B cell (primary cell): ENCODE measurements around the gene SMIM12. TPM values are rescaled to one million over a fixed set of nuclear protein-coding genes. Genes with fewer than 3 reads are reported as not detected.

ENCODE experiments used
- ATAC-seq: fragments of 200-7000 bp; cut with Tn5 transposase; one replicate; pipeline ENCODE4 v1.10.0; 2021; ENCODE audit warnings: low read depth, mild to moderate bottlenecking, moderate number of reproducible peaks, moderate library complexity
- CTCF ChIA-PET: fragments of 350-600 bp; sonication (Branson Sonifier 250); formaldehyde crosslinking; loops from one replicate; lab custom pipeline; 2021; ENCODE audit warnings: antibody characterized with exemption, inconsistent platforms; lab: Charles Lee
- POLR2A ChIA-PET: fragments of 350-600 bp; sonication (Branson Sonifier 250); formaldehyde crosslinking; loops from one replicate; lab custom pipeline; 2021; ENCODE audit warnings: antibody characterized with exemption; lab: Charles Lee
- DNase-seq: peaks from one replicate; pipeline ENCODE4 v3.0.0; 2013
- H2AFZ ChIP-seq: 2 replicates; pipeline ENCODE4 v1.6.1; 2012; ENCODE audit warnings: mild to moderate bottlenecking, low read depth, low read length; ENCODE audit not compliant: insufficient read depth, poor library complexity, severe bottlenecking
- H3K27ac ChIP-seq, 2 donors: 1 replicate in 1 of 2; 2 replicates in 1 of 2; pipeline ENCODE4 v1.5.1; 2012 to 2013; ENCODE audit warnings: low read length in 2 of 2, mild to moderate bottlenecking in 2 of 2, moderate library complexity in 1 of 2
- H3K27me3 ChIP-seq, 4 experiments: fragments of 200-600 bp in 1 of 4; sonication (generic) in 1 of 4; replicated peaks in 1 of 4; 1 replicate in 2 of 4; 2 replicates in 2 of 4; pipeline versions ENCODE4 v1.6.1 to v1.7.0; 2013 to 2016; ENCODE audit warnings: low read length in 3 of 4, mild to moderate bottlenecking in 2 of 4, mixed read lengths in 1 of 4, moderate library complexity in 1 of 4; ENCODE audit not compliant: insufficient read depth in 4 of 4, control insufficient read depth in 3 of 4; ENCODE audit errors: control extremely low read depth in 1 of 4
- H3K36me3 ChIP-seq, 2 experiments: replicated peaks in 1 of 2; 1 replicate in 1 of 2; 2 replicates in 1 of 2; pipeline versions ENCODE4 v1.6.1 to v1.7.1; 2013; ENCODE audit warnings: low read length in 1 of 2; ENCODE audit not compliant: insufficient read depth in 2 of 2, control insufficient read depth in 1 of 2; ENCODE audit errors: control extremely low read depth in 1 of 2, extremely low read depth in 1 of 2
- H3K4me1 ChIP-seq, 2 donors: fragments of 200-600 bp in 1 of 2; sonication (generic) in 1 of 2; 1 replicate in 1 of 2; 2 replicates in 1 of 2; pipeline versions ENCODE4 v1.5.1 to v1.6.1; 2013 to 2017; ENCODE audit warnings: low read length in 2 of 2; ENCODE audit not compliant: control insufficient read depth in 2 of 2, insufficient read depth in 2 of 2
- H3K4me2 ChIP-seq: replicated peaks from 2 replicates; pipeline ENCODE3; 2012; ENCODE audit warnings: mild to moderate bottlenecking, low read depth, low read length; ENCODE audit not compliant: poor library complexity, severe bottlenecking
- H3K4me3 ChIP-seq, 5 experiments: fragments of 200-600 bp in 1 of 5; sonication (generic) in 1 of 5; 1 replicate in 3 of 5; 2 replicates in 2 of 5; pipeline versions ENCODE4 v1.5.1 to v1.7.0; 2011 to 2016; ENCODE audit warnings: low read length in 4 of 5, mild to moderate bottlenecking in 4 of 5, low read depth in 2 of 5, control low read depth in 1 of 5, moderate library complexity in 1 of 5; ENCODE audit not compliant: insufficient read depth in 1 of 5; ENCODE audit errors: control extremely low read depth in 1 of 5, extremely low read depth in 1 of 5
- H3K79me2 ChIP-seq: fragments of 200-600 bp; sonication (generic); one replicate; pipeline ENCODE4 v1.6.0; 2016; ENCODE audit warnings: low read length; ENCODE audit not compliant: control insufficient read depth, insufficient read depth
- H3K9ac ChIP-seq: fragments of 200-600 bp; sonication (generic); 2 replicates; pipeline ENCODE4 v1.6.1; 2017; ENCODE audit warnings: mild to moderate bottlenecking, low read length, moderate library complexity
- H3K9me3 ChIP-seq, 3 donors: one replicate each; pipeline versions ENCODE4 v1.6.1 to v1.7.1; 2013; ENCODE audit warnings: low read length in 2 of 3; ENCODE audit not compliant: control insufficient read depth in 2 of 3, insufficient read depth in 1 of 3; ENCODE audit errors: control extremely low read depth in 1 of 3
- H4K20me1 ChIP-seq: 2 replicates; pipeline ENCODE4 v1.6.0; 2012; ENCODE audit warnings: mild to moderate bottlenecking, low read length; ENCODE audit not compliant: insufficient read depth, control insufficient read depth, poor library complexity, severe bottlenecking
- H3K27ac Mint-ChIP-seq: one replicate; pipeline ENCODE4 v1.8.0; 2021; ENCODE audit warnings: mixed read lengths
- H3K27me3 Mint-ChIP-seq: one replicate; pipeline ENCODE4 v1.8.0; 2021; ENCODE audit warnings: mixed read lengths
- H3K4me1 Mint-ChIP-seq: one replicate; pipeline ENCODE4 v1.8.0; 2021; ENCODE audit warnings: mixed read lengths
- H3K4me3 Mint-ChIP-seq: one replicate; pipeline ENCODE4 v1.8.0; 2021; ENCODE audit warnings: mixed read lengths
- H3K9me3 Mint-ChIP-seq: one replicate; pipeline ENCODE4 v1.8.0; 2022; ENCODE audit warnings: mixed read lengths; ENCODE audit not compliant: insufficient read depth
- CTCF ChIP-seq: fragments of 200-600 bp; IDR thresholded peaks from one replicate; pipeline ENCODE4 v1.8.0; 2022; ENCODE audit warnings: antibody characterized with exemption, mild to moderate bottlenecking
- EZH2 ChIP-seq: IDR thresholded peaks from 2 replicates; pipeline ENCODE4 v1.6.1; 2012; ENCODE audit warnings: borderline replicate concordance, low read depth, mild to moderate bottlenecking, moderate library complexity, low read length; ENCODE audit not compliant: insufficient read depth, poor library complexity, severe bottlenecking
- WGBS: methylation state at CpG from one replicate; pipeline ENCODE4 v1.1.5; 2013; ENCODE audit warnings: missing lambda C conversion rate; ENCODE audit not compliant: insufficient coverage; 5-methylcytosine and 5-hydroxymethylcytosine counted together
- intact Hi-C: fragments of 100-400 bp; cut with micrococcal nuclease; formaldehyde crosslinking; loops from one replicate; pipeline ENCODE4 v1.10.0; 2022
- polyA minus RNA-seq: library from RNA; depleted of rRNA, polyadenylated mRNA; stranded (reverse); fragments of >200 nt; gene quantifications from 2 replicates; pipeline ENCODE4 v1.2.3, GENCODE V29; 2012
- polyA plus RNA-seq: library from polyadenylated mRNA; depleted of rRNA; stranded (reverse); fragments of >200 nt; gene quantifications from 2 replicates; pipeline ENCODE4 v1.2.3, GENCODE V29; 2012
- total RNA-seq, 2 donors: library from RNA; stranded (reverse); fragments of 120-200 nt in 1 of 2; gene quantifications; 1 replicate in 1 of 2; 2 replicates in 1 of 2; pipeline versions ENCODE4 v1.2.3 to v1.2.4, GENCODE V29; 2013 to 2022

Gene SMIM12
- total RNA-seq = 33.1 and 39.8 TPM in 2 replicates
- 31.3 TPM for total RNA-seq (2013)
- 22.2 and 26.2 TPM in 2 replicates for polyA plus RNA-seq
- polyA minus RNA-seq = 26.3 and 26.8 TPM in 2 replicates

- ChIA-PET POLR2A (interaction anchor here (0.7 to 0.9 kb wide), 3 partner anchors 26 to 171 kb away, joined by 3 to 4 read pairs (median 4); partner anchors contain the start of gene TMEM35B), CTCF (interaction anchor here (0.5 to 2.7 kb wide), 12 partner anchors 10 to 1024 kb away, joined by 3 to 16 read pairs (median 3); partner anchors contain the start of genes AGO1, TMEM35B and ZMYM4)
- Histone ChIP-seq H3K9ac (peak within 1 kb of the TSS; percentile 92), H4K20me1 (peaks cover 23% of the 10 kb centered on the region), H2AFZ (peak within 1 kb of the TSS; percentile 82), H3K27me3 (no peaks in the 10 kb centered on the region), H3K4me2 (peak within 1 kb of the TSS; percentile 87), H3K79me2 (peaks cover 36% of the 10 kb centered on the region), H3K4me1 (peaks cover 20 to 29% of the 10 kb centered on the region in 2 donors), H3K27ac (peak within 1 kb of the TSS; percentile 55 to 81), H3K9me3 (no peaks in the 10 kb centered on the region), H3K4me3 (peak within 1 kb of the TSS; percentile 60 to 90 (median 82)), H3K36me3 (peaks cover 0 to 12% of the 10 kb centered on the region in 2 experiments)
- ATAC-seq = peak; percentile 99
- Mint-ChIP-seq H3K9me3 (no peaks in the 10 kb centered on the region), H3K27ac (peak within 1 kb of the TSS; percentile 93), H3K4me1 (peaks cover 47% of the 10 kb centered on the region), H3K4me3 (peak within 1 kb of the TSS; percentile 95), H3K27me3 (no peaks in the 10 kb centered on the region)
- DNase-seq = peak; percentile 91
- intact Hi-C loops = loop anchor here (1.0 to 10.0 kb wide), 3 partner anchors 409 to 915 kb away; partner anchors contain the start of genes KIAA0319L, NCDN and ZMYM4
- under 1% methylated on average over 43 of the region's 47 CpGs for WGBS
- no peak for TF ChIP-seq EZH2
- peak; percentile 91 for TF ChIP-seq CTCF
These were observed at the start of gene SMIM12 for GRCh38 chr1:34859446-34860200. Gene SMIM12 (minus strand): TSS chr1:34859749. CDS start chr1:34855977, 3,772 bp downstream.

GRCh38 chr1:34908369-34908768 lies 48.8 kb upstream of the SMIM12 start:
- no peaks in the 10 kb centered on the region for H3K27me3 ChIP-seq
- no peak overlapping the region for H3K4me2 ChIP-seq
- no peak overlapping the region for H3K4me3 ChIP-seq
- Mint-ChIP-seq H3K4me1 (no peaks in the 10 kb centered on the region), H3K27me3 (no peaks in the 10 kb centered on the region), H3K27ac (no peak overlapping the region), H3K9me3 (no peaks in the 10 kb centered on the region), H3K4me3 (no peak overlapping the region)
- intact Hi-C loops = no loop called here
- ATAC-seq (no peak), DNase-seq (no peak)
- 41% methylated on average over 3 of the region's 3 CpGs for WGBS
- no peaks in the 10 kb centered on the region for H4K20me1 ChIP-seq
- no peaks in the 10 kb centered on the region for H3K36me3 ChIP-seq
- no peaks in the 10 kb centered on the region for H3K79me2 ChIP-seq
- no peak overlapping the region for H3K27ac ChIP-seq
- no peaks in the 10 kb centered on the region for H3K4me1 ChIP-seq
- H2AFZ ChIP-seq = no peak overlapping the region
- no peak overlapping the region for H3K9ac ChIP-seq
- no peaks in the 10 kb centered on the region for H3K9me3 ChIP-seq
- ChIA-PET POLR2A (no interaction called here), CTCF (no interaction called here)
- no peak for TF ChIP-seq EZH2
- TF ChIP-seq CTCF = no peak
